Mucosa of gallbladder (tissue), 1 donor: Measurements from ENCODE around the gene CCDC13. TPM values are rescaled to one million over a fixed set of nuclear protein-coding genes. Genes with fewer than 3 reads are reported as not detected.

Experiments
- DNase-seq: peaks from one replicate; pipeline ENCODE4 v3.0.0-alpha.2; 2020; ENCODE audit warnings: low spot score
- total RNA-seq: library from RNA; stranded (reverse); gene quantifications from one replicate; pipeline ENCODE4 v1.2.1, GENCODE V29; 2021
- donor health status: DM: no; HTN: no; CAD: no.

Gene CCDC13
- total RNA-seq, 1 donor from 2014 or later = 1.4 TPM

DNA sequence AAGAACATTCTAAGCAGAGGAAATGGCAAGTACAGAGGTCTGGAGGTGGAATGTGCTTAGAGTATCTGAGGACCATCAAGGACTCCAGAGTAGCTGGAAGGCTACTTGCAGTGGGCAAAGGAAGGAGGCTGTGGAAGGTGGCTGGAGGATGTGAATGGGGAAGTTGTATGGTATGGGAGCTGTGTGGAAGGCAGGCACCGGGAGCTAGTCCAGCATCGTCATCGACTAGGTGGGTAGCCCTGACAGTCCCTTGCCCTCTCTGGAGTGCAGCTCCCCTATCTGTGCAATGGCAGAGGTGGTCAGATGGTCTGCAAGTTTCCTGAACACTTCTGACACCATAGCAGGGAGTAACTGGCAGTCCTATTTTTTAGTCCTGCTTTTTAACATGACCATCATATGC is 19.3 kb downstream of the CCDC13 start:
- no peak for DNase-seq

DNA sequence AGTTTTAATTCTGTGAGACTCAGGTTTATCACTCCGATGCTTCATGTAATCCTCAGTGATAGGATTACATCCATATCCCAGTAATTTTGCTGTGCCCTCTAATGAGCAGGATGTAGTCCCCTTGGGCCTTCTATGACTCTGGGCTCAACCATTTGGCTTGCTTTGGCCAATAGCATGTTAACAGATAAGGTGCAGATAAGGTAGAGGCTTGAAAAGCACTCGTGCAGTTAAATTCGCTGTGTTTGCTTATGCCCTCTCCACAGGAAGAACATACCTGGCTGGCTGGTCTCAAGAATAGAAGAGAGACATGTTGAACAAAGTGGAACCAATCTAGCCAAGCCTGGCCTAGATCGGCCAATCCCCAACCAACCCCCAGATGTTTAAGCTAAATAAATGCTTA is 20.1 kb downstream of the CCDC13 start:
- no peak for DNase-seq

DNA sequence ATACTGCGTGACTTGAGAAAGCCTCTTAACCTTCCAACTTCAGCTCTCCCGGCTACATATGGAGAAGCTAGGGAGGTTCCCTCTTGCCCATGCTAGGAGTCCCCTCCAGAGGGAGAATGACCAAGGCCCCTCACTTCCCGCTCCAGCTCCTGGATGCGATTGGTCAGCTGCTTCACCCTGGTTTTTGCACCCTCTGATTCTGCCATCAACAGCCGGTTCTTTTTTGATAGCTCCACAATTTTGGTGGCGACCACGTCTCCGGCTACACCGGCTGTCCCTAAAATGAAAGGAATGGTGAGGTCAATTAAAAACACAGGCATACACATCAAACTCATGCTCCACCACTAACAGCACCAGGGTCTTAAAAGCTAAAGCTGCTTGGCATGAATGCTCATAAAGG is 20.6 kb downstream of the CCDC13 start:
- DNase-seq = no peak

DNA sequence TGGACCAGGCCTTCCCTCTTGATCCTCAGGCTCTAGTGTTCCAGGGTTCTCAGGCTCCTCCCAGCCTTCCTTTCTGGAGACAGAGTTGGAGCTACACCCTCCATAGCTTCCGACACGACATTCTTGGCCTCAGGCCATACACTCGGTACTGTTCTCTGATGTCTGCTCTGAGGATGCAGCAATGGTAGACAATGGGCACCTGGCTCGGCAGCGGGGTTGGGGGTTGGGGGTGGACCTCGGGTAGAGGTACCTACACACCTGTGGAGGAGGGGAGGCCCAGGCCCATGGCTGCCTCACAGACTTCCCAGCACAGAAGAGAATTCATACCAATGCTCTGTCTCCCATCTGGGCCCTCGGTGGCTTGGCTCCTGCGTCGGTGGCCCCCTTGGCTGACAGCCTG is 21.4 kb downstream of the CCDC13 start:
- no peak for DNase-seq

DNA sequence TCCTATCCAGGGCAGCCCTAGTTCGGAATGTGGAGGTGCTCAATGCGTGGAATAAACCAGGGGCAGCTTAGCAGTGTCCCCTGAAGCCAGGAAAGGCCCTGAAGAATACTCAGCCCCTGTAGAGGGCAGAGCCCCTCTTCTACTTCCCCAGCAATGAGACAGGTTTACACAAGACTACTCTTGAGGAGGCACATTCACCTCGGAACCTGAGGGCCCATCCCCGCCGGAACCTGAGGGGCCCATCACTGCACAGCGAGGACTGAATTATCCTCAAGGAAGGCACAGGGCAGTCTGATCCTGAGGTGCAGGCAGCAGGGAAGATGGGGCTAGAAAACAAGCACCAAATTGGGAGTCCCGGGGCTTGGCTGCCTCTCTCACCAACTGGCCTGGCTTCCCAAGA is 22.2 kb downstream of the CCDC13 start:
- no peak for DNase-seq

DNA sequence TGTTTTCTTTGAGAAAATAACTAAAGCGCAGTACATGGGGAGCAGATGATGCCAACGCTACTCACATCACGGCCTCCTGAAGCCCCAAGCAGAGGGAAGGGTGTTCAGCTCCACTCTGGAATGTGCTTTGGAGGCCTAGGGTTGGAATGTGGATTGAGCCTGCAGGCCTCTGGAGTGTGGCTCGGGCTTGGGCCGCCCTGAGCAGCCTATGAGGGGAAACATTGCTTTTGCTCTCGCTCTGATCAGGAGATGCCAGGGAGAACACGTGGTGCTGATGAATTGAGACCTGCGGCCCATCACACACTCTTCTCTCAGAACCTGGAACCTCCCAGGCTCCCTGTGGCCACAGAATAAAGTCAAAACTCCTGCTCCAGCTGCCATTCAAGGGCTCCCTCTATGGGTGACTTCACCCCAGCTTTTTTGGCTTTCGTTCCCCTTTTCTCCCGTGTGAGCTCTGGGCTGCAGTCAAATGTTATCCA is 23.3 kb downstream of the CCDC13 start:
- DNase-seq = no peak

DNA sequence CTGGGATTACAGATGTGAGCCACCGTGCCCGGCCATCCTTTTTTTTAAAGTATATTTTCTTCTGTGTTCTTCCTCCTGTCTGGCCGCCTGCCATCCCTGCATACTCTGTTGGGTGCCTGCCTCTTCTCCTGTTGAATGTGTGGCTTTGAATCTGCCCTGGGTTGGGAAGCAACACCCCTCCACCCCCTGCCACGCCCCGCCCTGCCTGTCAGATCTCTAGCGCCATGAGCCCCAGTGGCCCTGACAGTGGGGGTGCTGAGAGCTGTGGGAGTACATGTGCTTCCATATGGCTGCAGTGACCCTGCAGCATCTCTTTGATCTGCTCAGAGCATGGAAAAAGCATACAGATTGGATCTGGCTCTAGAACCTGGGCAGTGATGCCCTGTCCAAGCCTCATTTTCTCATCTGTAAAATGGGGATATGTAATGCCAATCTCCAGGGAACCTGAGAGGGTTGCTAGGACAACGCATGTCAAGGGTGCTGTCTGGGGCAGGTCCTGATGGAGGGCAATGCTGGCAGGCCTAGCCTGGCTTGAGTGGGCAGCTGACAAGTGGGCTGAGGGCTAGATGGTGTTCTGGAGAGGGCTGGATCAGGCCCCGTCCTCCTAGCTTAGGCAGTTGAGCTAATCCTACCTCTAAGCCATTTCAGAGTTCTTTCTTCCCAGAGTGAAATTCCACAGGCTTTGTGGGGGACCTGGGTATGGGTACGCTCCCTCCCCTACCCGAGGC is 23.9 kb downstream of the CCDC13 start:
- no peak for DNase-seq

DNA sequence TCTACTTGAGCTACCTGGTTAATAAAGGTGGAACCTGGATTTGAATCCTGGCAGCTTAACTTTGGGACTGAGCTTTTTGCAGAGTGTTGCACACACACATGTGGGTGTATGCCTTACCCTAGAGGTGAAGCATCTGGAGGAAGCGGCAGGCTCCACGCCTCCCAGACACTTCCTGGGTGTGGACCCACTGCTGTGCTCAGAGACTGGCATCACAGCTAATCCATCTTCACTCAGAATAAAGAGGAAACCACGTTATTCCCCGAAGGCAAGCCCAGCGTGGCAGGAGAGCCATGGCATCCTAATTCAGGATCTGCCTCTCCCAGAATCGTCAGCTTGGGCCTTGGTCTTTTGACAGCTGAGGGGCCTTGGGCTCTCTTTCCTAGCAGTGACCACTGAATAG is 25.5 kb downstream of the CCDC13 start:
- DNase-seq = no peak

DNA sequence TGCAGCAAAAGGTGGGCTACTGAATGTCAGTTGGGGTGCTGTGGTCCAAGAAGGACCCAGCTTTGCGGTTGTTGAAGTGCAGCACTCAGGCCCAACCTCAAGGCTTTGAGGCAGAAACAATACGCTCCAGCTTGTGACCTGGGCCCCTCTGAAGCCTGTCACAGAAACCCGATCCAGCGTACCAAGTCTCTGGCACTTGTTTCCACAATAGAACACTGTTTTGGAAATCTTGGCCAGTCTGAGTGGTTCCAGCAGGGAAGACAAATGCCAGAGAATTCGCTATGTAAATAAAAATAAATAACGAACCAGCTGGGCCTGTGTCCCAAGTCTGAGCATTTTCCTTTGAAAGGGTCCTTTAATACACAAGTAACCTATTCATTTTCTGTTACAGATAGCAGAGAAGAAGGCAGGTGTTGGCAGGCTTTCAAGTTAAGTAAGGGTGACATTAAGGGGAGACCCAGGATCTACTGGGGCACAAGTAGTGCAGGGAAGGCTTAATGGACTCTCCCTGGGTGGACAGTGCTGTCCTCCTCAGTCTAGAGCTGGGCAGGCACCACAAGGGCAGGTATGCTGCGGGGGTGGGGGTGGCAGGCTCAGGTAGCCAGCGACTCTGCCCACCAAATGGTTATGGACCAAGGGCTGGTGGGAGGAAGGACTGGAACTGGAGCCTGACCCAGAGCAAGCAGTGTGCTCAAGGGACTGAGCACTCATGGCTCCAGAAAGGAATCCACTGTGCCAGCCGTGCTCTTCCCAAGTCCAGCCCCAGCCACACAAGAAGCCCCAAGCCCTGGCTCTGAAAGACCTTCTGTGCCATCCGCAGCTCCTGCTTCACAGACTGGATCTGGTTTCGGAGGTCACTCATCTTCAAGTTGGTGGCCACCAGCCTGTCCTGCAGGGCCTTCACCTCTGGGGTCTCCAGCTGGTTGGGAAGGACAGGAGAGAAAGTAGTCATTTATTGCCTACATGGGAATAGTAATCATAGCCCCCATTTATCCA is 26.3 kb downstream of the CCDC13 start:
- peak; percentile 37 for DNase-seq

DNA sequence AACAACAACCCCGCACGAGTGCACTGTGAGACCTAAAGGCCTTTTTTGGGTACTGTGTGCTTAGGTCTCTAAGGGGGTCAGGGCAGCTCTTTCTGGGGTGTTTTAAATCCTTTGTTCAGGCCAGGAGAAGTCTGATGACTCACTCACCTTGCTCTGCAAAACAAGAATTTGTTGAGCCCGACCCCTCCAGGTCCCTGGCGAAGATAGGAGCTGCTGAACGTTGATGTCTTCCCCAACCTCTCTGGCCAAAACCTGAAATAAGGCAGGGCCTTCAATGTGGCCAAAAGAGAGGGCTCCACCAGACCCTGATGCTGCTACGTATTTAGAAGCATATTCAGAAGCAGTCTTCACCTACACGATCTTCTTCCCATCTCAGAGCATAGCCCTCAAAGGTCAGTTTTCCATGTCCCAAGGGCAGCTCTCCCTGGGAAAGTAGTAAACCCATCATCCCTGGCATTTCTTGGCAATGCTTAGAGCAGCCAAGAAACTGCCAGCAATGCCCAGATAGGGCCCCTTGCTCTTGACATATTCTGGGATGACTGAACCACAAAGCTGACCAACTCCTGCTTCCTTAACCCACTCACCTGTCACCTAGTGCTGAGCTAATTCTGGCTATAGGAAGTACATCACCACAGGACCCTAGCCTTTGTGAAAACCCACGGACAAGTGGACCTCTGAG is 27.1 kb downstream of the CCDC13 start:
- DNase-seq = no peak

DNA sequence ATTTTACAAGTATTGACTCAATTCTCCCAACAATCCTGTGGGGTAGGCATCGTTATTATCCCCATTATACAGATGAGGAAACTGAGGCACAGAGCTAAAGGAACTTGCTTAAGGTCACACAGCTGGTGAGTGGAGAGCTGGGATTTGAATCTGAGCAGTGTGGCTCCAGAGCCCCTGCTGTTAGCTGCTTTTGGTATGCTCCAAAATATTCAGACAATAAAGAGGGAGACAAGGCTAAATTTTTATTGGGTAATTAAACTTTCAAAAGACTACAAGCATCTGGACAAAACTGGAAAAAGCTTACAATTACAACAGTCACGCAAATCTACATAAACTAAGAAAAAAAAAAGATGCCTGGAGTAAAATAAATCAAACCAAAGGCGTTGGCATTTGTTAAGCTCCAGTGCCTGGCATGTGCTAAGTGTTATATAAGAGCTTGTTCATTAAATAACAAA is 27.7 kb downstream of the CCDC13 start:
- no peak for DNase-seq

DNA sequence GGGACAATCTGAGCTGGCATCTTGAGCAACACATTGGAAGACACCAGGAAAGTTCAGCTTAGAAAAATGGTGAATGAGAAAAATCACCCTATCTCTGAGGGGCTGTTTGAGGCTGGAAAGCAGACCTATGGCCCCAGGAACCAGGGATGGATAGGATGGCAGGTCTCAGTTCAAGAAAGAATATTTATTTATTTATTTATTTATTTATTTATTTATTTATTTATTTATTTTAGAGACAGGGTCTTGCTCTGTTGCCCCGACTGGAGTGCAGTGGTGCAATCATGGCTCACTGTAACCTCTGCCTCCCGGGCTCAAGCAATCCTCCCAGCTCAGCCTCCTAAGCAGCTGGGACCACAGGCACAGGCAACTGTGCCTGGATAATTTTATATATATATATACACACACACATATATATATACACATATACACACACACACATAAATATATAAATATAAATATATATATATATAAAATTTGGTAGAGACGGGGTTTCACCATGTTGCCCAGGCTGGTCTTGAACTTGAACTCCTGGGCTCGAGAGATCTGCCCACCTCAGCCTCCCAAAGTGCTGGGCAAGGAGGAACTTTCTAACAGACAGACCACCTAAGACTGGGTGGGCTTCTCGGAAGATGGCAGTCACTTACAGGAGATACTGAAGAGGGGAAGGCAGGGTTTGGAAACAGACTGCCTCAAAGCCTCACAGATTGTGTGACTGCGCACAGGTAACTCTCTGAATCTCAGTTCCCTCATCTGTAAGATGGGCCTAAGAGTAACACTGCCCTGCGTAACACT is 29.7 kb downstream of the CCDC13 start:
- peak; percentile 7 for DNase-seq

DNA sequence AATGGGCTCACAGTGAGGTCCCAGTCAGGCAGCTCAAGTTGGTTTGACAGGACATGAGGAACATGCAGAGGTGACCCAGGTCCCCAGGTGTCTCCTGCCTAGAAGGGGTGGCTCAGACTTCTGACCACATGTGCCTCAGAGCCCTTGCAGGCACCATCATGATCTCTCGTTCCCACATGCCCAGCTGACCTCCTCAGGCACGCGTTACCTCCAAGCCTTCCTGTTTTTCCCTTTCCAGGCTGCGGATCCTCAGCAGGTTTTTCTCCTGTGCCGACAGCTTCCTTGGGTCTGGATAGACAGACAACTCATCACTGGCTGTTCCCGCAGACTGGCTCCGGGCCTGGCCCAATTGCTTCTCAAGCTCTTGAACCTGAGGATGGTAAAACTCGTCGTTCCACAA is 30.4 kb downstream of the CCDC13 start:
- no peak for DNase-seq

DNA sequence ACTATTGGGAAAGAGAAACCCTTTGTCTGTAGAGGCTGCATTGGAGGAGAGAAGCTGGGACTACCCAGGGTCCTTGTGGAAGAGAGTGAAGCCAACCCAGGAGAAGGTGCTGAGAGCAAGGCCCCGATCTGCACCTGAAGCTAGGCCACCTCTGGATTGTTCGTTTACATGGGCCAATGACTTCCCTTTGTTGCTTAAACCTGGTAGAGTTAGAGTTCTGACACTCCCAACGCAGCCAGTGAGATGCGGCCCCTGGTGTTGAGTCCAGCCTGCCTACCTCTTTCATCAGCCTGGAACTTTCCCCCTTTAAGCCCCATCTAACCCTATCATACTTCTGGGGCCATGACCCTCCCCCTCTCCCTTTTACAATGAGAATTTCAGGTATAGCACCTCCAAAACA is 30.8 kb downstream of the CCDC13 start:
- no peak for DNase-seq

DNA sequence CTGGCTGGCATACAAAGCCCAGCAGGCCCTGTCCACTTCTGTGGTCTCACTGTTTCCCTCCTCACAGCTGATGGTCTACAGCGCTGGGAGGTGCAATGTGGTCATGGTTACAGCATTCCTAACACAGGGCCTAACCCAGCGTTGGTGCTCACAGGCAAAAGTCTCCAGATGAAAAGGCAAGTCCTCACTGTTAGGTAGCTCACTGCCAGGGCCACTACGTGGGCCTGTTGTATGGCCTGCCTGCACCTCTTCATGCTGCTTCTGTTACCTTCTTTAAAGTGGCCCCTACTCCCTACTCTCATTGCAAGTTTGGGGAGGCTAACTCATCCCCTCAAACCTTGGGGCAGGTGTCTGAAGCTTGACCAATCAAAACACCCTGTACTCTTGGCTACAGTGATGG is 31.3 kb downstream of the CCDC13 start:
- DNase-seq = no peak

DNA sequence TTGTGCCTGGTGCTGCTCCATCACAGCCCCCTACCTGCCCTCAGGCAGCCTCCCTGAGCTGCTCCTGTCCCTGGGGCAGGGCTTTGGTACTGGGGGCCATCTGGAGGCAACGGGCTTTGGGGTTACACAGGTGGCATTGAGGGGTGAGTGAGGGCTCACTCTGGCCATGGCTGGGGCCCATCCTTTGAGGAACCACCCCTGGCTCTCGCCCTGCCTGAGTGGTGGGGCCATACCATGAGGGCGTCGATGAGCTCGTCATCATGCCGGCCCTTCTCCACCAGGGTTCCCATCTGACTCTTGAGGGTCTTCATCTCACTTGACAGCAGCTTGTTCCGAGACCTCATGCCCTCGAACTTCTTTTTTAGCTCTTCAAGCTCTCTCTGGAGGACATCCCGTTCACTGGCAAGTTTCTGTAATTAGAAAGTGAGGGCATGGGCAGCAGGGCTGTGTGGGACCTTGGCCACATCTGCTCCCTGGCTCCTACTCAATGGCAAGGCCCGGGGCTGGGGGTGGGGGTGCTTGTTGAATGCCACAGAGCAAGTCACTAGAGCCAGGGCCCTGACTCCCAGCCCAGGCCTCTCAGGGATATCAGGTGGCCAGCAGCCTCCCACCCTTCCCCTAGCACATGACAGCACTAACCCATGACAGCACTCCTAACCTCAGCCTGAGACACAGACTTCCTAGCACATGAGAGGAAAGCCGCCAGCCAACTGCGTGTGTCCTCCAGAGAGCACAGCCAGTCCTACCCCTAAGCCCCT is 33.5 kb downstream of the CCDC13 start:
- peak; percentile 7 for DNase-seq

DNA sequence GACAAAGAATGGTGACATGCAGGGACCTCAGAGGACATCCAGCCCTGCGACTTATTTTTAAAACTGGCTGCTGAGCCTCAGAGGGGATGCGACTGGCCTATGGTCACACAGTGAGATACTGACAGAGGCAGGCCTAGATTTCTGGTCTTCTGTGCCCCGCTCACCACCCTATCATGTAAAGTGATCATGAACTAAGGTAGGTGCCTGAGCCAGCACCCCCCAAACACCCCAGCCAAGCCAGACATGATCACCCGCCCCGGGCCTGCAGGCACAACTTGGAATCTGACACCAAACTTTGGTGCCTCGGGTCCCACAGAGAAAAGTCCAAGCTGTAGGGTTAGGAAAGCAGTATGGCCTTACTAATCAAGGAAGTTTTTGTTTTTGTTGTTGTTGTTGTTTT is 36.5 kb downstream of the CCDC13 start:
- no peak for DNase-seq

DNA sequence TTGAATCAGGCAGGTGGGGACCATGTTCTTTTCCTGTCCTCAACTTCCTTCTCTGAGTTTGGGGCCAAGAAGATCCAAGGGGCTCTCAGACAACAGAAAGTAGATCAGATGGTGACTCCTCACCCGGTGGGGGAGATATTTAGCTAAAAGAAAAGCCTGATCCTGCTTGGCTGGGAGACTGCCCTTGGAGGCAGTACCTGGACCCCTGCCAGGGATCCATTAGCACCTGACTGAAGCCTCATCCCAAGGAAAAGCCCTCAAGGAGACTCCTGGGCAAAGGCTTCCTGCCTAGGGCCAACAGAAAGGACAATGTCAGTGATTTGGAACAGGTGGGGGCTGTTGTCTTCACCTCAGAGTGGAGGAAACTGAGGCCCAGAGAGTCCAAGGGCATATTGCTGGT is 37.0 kb downstream of the CCDC13 start:
- DNase-seq = no peak

DNA sequence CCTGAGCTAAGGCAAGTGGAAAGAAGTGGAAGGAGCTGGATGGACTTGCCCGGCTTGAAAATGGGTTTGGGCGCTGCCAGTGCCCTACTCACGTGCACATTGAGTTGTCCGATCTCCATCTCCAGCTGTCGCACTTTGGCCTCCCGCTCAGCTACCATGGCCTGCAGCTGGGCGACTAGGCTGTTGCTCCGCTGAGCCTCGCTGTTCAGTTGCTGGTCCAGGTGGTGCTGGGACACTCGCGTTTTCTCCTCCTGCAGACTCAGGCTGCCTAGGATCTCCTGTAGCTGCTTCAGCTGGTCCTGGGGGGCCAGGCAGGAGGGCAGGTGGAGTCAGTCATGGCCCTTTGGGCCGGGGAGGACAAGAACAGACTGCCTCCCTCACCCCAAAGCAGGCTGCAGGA is 37.4 kb downstream of the CCDC13 start:
- DNase-seq = no peak

DNA sequence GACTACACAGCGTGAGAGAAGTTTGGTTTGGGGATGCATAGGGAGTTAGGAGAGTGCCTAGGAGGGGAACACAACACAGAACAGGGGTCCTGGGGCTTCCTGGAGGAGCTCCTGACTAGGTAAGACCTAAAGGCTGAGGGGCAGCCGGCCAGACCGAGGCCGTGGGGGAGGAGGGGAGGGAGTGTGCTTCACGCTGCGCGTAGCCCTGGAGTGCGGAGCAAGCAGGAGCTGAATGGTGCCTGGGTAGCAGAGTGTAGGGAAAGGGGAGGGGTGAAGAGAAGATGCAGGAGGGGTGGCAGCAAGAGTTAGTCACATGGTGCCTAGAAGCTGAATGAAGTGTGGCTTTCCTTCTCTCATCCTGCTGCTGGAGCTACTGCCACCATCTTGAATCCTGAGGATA is 38.0 kb downstream of the CCDC13 start:
- no peak for DNase-seq
